MCF 10A (cell line): ENCODE measurements around the gene POFUT1. TPM values are rescaled to one million over a fixed set of nuclear protein-coding genes. Genes with fewer than 3 reads are reported as not detected.

Experiments
- BruUV-seq: library from RNA; stranded (reverse); fragments of 400-500 nt; replicated peaks from 2 replicates; lab custom pipeline; 2021; lab: Mats Ljungman, UMichigan
- CTCF ChIA-PET: fragments of 300-600 bp; sonication (Branson Sonifier 250); formaldehyde crosslinking; extraction: SDS; loops from one replicate; lab custom pipeline; 2021; ENCODE audit warnings: antibody characterized with exemption, inconsistent platforms; lab: Yijun Ruan, JAX
- POLR2A ChIA-PET: fragments of 300-600, 350-650 bp; sonication (Branson Sonifier 250); formaldehyde crosslinking; extraction: SDS; loops from one replicate; lab custom pipeline; 2020; ENCODE audit warnings: antibody characterized with exemption, inconsistent platforms; lab: Yijun Ruan, JAX
- DNase-seq: peaks from one replicate; pipeline ENCODE4 v3.0.0-alpha.2; 2018; ENCODE audit not compliant: unreplicated experiment
- H3K27ac Mint-ChIP-seq: one replicate; pipeline ENCODE4 v1.8.0; 2022; ENCODE audit warnings: mild to moderate bottlenecking, low read depth, mixed read lengths; ENCODE audit not compliant: unreplicated experiment
- H3K27me3 Mint-ChIP-seq: one replicate; pipeline ENCODE4 v1.8.0; 2022; ENCODE audit warnings: mixed read lengths; ENCODE audit not compliant: insufficient read depth, unreplicated experiment
- H3K36me3 Mint-ChIP-seq: one replicate; pipeline ENCODE4 v1.8.0; 2022; ENCODE audit warnings: mild to moderate bottlenecking, moderate library complexity, mixed read lengths; ENCODE audit not compliant: insufficient read depth, unreplicated experiment
- H3K4me1 Mint-ChIP-seq: one replicate; pipeline ENCODE4 v1.8.0; 2022; ENCODE audit warnings: mixed read lengths; ENCODE audit not compliant: insufficient read depth, unreplicated experiment
- H3K4me3 Mint-ChIP-seq: one replicate; pipeline ENCODE4 v1.8.0; 2022; ENCODE audit warnings: mild to moderate bottlenecking, moderate library complexity, mixed read lengths; ENCODE audit not compliant: unreplicated experiment
- H3K9me3 Mint-ChIP-seq: one replicate; pipeline ENCODE4 v1.8.0; 2022; ENCODE audit warnings: mixed read lengths; ENCODE audit not compliant: unreplicated experiment
- CTCF ChIP-seq: fragments of 200-600 bp; IDR thresholded peaks from one replicate; pipeline ENCODE4 v1.8.0; 2022; ENCODE audit warnings: antibody characterized with exemption, mild to moderate bottlenecking; ENCODE audit not compliant: unreplicated experiment
- intact Hi-C: fragments of 100-400 bp; cut with micrococcal nuclease; formaldehyde crosslinking; loops from 2 replicates; pipeline ENCODE4 v1.14.1; 2022
- total RNA-seq: library from RNA; stranded (reverse); gene quantifications from 2 replicates; pipeline ENCODE4 v1.2.3, GENCODE V29; 2022

Gene POFUT1
- total RNA-seq, 1 experiment from 2014 or later: 43.9 TPM

DNA sequence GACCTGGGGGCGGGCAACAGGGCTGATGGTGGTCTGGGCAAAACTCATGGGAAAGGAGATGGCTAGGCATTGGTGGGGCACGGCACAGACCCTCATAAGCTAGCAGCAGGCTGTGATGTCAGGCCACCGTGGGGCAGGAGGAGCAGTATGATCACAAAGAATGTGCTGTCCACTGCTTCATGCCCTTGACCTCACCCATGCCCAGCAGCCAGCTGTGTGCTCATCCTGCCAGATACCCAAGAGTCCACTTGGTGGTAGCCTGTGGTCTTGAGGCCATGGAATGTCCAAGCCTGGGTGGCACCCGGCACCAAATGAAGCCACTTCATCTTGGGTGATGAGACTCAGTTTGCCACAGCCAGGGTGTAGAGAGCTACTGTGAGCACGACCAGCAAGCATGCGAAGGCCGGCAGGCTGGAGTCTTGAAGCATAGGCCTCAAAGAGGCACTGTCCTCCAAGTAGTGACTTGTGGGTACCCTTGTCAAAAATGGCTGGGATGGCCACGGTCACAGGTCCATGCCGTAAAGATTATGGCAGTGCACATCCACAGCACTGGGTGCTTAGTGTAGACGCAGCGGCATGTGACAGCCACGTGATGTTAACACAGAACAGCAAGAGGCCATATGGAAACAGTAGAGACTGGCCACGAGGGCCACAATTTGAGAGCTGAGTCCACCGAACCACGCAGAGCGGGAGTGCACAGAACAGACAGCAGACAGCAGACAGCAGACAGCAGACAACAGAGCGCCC lies 19.1 kb upstream of the POFUT1 start:
- intact Hi-C loops: no loop called here
- no peak overlapping the region for H3K4me3 Mint-ChIP-seq

GRCh38 chr20:32189123-32189410 lies 18.6 kb upstream of the POFUT1 start:
- no peak overlapping the region for H3K27ac Mint-ChIP-seq
- POLR2A ChIA-PET: interaction anchor here (0.9 kb wide), 1 partner anchor 170 kb away, joined by 4 read pairs; no protein-coding TSS in a partner anchor
- BruUV-seq: no TSS peak

More for the DNA sequence above, 19.1 kb upstream of the POFUT1 start:
- Mint-ChIP-seq H3K27me3 (no peaks in the 10 kb centered on the region), H3K9me3 (no peaks in the 10 kb centered on the region), H3K27ac (no peak overlapping the region), H3K36me3 (peaks cover 21% of the 10 kb centered on the region), H3K4me1 (no peaks in the 10 kb centered on the region)
- ChIA-PET POLR2A (interaction anchor here (0.7 to 0.9 kb wide), 3 partner anchors 14 to 170 kb away, joined by 3 to 4 read pairs (median 3); no protein-coding TSS in a partner anchor), CTCF (interaction anchor here (0.6 to 0.7 kb wide), 4 partner anchors 61 to 1567 kb away, joined by 3 to 4 read pairs (median 3); no protein-coding TSS in a partner anchor)
- no peak for DNase-seq
- BruUV-seq: no TSS peak
- TF ChIP-seq CTCF: no peak

DNA sequence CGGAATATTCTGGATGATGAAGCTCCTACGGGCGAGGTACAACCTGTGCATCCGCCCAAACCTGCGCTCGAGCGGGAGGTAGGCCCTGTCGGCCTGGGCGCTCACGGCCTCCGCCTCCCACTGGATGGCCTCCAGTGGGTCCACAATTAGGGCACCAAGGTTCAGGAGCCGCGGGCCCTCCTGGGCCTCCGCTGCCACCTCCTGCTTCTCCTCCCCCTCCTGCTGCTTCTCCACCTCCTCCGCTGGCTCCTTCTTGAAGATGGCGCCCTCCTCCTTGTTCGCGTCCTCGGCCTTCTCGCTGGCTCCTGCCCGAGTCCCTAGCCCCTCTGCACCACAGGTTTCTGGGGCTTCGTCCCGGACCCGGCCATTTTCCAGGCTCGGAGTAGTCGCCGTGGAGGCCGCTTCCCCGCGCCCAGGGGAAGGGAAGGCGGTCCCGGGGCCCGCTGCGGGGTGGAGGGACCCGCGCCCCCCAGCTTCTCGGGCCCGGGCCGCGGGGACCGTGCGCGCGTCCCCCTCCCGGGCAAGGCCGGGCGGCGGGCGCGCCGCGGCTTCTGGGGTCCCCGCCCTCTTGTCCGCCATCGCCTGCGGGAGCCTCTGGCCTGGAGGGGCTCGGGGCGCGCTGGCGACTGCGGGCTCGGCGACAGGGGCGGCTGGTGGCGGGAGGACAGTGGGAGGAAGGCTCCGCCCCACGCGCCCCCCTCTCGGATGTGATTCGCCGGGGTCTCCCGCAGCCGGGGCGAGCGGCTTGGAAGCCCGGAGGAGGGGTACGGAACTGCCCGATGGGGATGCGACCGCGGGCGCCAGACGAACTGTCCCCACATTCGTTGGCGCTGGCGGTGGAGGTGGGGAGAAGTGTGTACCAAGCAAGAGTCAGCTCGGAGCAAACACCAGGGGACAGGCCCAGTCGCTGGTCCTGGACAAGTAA lies 17.7 kb upstream of the POFUT1 start:
- no peak overlapping the region for H3K4me3 Mint-ChIP-seq
- H3K36me3 Mint-ChIP-seq: peaks cover 34% of the 10 kb centered on the region
- H3K9me3 Mint-ChIP-seq: no peaks in the 10 kb centered on the region
- DNase-seq: no peak
- no peak overlapping the region for H3K27ac Mint-ChIP-seq
- ChIA-PET CTCF (interaction anchor here (0.5 to 0.6 kb wide), 2 partner anchors 36 to 1476 kb away, joined by 3 to 4 read pairs; no protein-coding TSS in a partner anchor), POLR2A (interaction anchor here (1.0 kb wide), 1 partner anchor 95 kb away, joined by 3 read pairs; no protein-coding TSS in a partner anchor)
- no peak for TF ChIP-seq CTCF
- no peaks in the 10 kb centered on the region for H3K27me3 Mint-ChIP-seq
- intact Hi-C loops: no loop called here
- H3K4me1 Mint-ChIP-seq: no peaks in the 10 kb centered on the region
- no TSS peak for BruUV-seq

More at GRCh38 chr20:32189123-32189410, 18.6 kb upstream of the POFUT1 start:
- DNase-seq: no peak
- intact Hi-C loops: no loop called here
- Mint-ChIP-seq H3K36me3 (peaks cover 26% of the 10 kb centered on the region), H3K9me3 (no peaks in the 10 kb centered on the region), H3K4me3 (no peak overlapping the region), H3K27me3 (no peaks in the 10 kb centered on the region), H3K4me1 (no peaks in the 10 kb centered on the region)
- TF ChIP-seq CTCF: no peak
- CTCF ChIA-PET: interaction anchor here (0.6 kb wide), 2 partner anchors 61 to 477 kb away, joined by 3 to 4 read pairs; no protein-coding TSS in a partner anchor
